ENCODE measurements around the gene GTF3C1. TPM values are rescaled to one million over a fixed set of nuclear protein-coding genes. Genes with fewer than 3 reads are reported as not detected.

The GTF3C1 gene
- total RNA-seq, 1 donor: 59.0 TPM

DNA sequence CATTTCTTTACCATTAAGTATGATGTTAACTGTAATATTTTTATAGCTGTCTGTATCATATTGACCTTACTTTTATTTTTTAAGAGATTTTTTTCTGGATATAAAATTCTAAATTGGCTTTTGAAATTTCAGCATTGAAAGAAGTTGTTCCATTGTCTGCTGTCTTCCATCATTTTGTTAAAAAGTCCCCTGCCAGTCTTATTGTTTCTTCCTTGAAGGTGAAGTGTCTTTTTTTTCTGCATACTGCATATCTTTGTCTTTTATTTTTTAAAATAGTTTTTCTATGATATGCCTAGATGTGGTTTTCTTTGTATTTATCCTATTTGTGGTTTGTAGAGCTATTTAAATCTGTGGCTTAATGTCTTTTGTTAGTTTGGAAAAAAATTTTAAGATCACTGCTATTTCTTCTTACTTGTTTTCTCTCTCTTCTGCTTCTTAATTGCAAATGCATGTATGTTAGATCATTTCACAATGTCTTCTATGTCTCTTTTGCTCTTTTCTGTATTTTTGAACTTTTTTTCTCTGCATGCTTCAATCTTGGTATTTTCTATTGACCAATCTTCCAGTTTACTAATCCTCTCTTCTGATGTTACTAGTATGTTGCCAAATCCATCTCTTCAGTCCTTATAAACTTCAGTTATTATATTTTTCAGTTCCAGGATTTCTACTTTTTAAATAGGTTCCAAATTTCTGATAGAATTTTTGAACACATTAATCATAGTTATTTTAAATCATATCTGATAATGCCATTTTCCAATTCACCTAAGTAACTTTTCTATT lies 127.6 kb downstream of the GTF3C1 start:
- no peaks in the 10 kb centered on the region for H3K36me3 ChIP-seq (ENCODE audit: insufficient read depth, low read length)
- no peaks in the 10 kb centered on the region for H3K79me2 ChIP-seq (ENCODE audit: insufficient read depth, low read length)
- no peak for TF ChIP-seq CTCF (IDR thresholded peaks at IDR 0.05; ENCODE audit: extremely low read depth, low read depth, low read length)
- H3K9me3 ChIP-seq (ENCODE audit: low read depth, low read length): peaks cover 2% of the 10 kb centered on the region
- H3K4me3 ChIP-seq (ENCODE audit: insufficient read depth, low read length): no peak overlapping the region
- no peak overlapping the region for H2AFZ ChIP-seq (ENCODE audit: low read length)
- H3K4me1 ChIP-seq (ENCODE audit: insufficient read depth, low read length): peaks cover 7% of the 10 kb centered on the region
- no peak overlapping the region for H3K4me2 ChIP-seq (ENCODE audit: insufficient read depth, low read length)
- no peaks in the 10 kb centered on the region for H3K27me3 ChIP-seq (ENCODE audit: insufficient read depth, low read length)
- DNase-seq (ENCODE audit: insufficient read length, low spot score, missing footprints): no peak
- H4K20me1 ChIP-seq (ENCODE audit: insufficient read depth, low read length): no peaks in the 10 kb centered on the region
- H3K27ac ChIP-seq (ENCODE audit: low read depth, low read length): no peak overlapping the region

- no peaks in the 10 kb centered on the region for H3K79me2 ChIP-seq (ENCODE audit: insufficient read depth, low read length)
- H3K4me3 ChIP-seq (ENCODE audit: insufficient read depth, low read length): no peak overlapping the region
- peaks cover 2% of the 10 kb centered on the region for H3K9me3 ChIP-seq (ENCODE audit: low read depth, low read length)
- no peak overlapping the region for H3K4me2 ChIP-seq (ENCODE audit: insufficient read depth, low read length)
- no peaks in the 10 kb centered on the region for H4K20me1 ChIP-seq (ENCODE audit: insufficient read depth, low read length)
- DNase-seq (ENCODE audit: insufficient read length, low spot score, missing footprints): no peak
- no peak overlapping the region for H2AFZ ChIP-seq (ENCODE audit: low read length)
- TF ChIP-seq CTCF (IDR thresholded peaks at IDR 0.05; ENCODE audit: extremely low read depth, low read depth, low read length): no peak
- H3K27me3 ChIP-seq (ENCODE audit: insufficient read depth, low read length): no peaks in the 10 kb centered on the region
- H3K36me3 ChIP-seq (ENCODE audit: insufficient read depth, low read length): no peaks in the 10 kb centered on the region
- no peaks in the 10 kb centered on the region for H3K4me1 ChIP-seq (ENCODE audit: insufficient read depth, low read length)
- H3K27ac ChIP-seq (ENCODE audit: low read depth, low read length): no peak overlapping the region
Observed at GRCh38 chr16:27417047-27417671, 132.6 kb downstream of the GTF3C1 start.

DNA sequence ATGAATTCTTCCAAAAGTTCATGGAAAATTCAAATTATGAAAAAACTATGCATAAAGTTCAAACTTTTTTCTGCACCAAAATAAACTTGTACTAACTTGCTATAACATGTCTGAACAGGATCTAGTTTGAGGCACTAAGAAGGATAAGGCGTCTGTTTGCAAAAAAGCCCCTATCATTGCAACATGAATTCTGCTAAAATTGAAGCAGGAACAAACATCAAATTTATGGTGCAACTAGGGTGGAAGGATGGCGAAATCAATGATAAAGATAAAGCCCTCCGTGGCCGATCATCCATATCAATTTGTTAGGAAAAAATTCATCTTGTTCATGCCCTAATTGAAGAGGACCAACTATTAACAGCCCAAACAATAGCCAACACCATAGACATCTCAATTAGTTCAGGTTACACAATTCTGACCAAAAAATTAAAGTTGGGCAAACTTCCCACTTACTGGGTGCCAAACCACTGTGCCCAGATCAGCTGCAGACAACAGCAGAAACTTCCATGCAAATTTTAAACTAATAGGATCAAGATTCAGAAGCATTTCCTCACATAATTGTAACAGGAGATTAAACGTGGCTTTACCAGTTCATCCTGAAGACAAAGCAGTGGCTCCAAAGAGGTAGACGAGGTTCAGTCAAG lies 134.8 kb downstream of the GTF3C1 start:
- no peaks in the 10 kb centered on the region for H4K20me1 ChIP-seq (ENCODE audit: insufficient read depth, low read length)
- H3K27me3 ChIP-seq (ENCODE audit: insufficient read depth, low read length): no peaks in the 10 kb centered on the region
- H3K4me2 ChIP-seq (ENCODE audit: insufficient read depth, low read length): no peak overlapping the region

More for the DNA sequence above, 134.8 kb downstream of the GTF3C1 start:
- H3K4me3 ChIP-seq (ENCODE audit: insufficient read depth, low read length): no peak overlapping the region
- DNase-seq (ENCODE audit: insufficient read length, low spot score, missing footprints): no peak
- no peak overlapping the region for H3K27ac ChIP-seq (ENCODE audit: low read depth, low read length)
- H3K9me3 ChIP-seq (ENCODE audit: low read depth, low read length): no peaks in the 10 kb centered on the region
- no peaks in the 10 kb centered on the region for H3K4me1 ChIP-seq (ENCODE audit: insufficient read depth, low read length)
- no peaks in the 10 kb centered on the region for H3K79me2 ChIP-seq (ENCODE audit: insufficient read depth, low read length)
- TF ChIP-seq CTCF (IDR thresholded peaks at IDR 0.05; ENCODE audit: extremely low read depth, low read depth, low read length): no peak
- H3K36me3 ChIP-seq (ENCODE audit: insufficient read depth, low read length): no peaks in the 10 kb centered on the region
- H2AFZ ChIP-seq (ENCODE audit: low read length): no peak overlapping the region

Measured in osteoblast (primary cell).